DMS 273 treated with DMSO at 0.1 percent for 48 hours (cell line): ENCODE data around the gene ENTPD8.
"Not testable (repeated sequence)": the region's sequence is repeated elsewhere in the genome, so short reads cannot be mapped to it uniquely, and the experiment has no call there.

ENCODE experiments used
- DNase-seq: peaks from one replicate; lab custom pipeline; 2025; lab: John Stamatoyannopoulos, UW

ENTPD8 gene

GRCh38 chr9:137476856-137477255, 35.7 kb upstream of the ENTPD8 start:
- DNase-seq = no peak

DNA sequence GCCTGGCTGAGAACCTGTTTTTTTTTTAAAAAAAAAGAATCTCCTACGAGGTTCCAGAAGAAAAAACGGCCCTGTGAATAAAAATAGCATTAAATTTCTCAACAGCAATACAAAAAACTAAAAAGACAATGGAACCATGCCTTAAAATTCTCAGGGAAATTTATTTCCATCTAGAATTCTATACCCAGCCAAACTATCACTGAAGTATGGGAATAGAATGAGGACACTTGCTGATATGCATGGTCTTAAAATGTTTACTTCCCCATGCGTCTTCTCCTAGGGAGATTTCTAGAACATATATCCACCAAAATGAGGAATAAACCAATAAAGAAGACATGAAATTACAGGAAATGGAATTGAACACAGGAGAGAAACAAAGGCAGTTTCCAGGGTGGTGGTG, 34.5 kb upstream of the ENTPD8 start:
- no peak for DNase-seq

- DNase-seq = no peak
Observed at GRCh38 chr9:137474271-137474670, 33.1 kb upstream of the ENTPD8 start.

GRCh38 chr9:137470785-137471184, 29.6 kb upstream of the ENTPD8 start:
- DNase-seq = no peak

DNA sequence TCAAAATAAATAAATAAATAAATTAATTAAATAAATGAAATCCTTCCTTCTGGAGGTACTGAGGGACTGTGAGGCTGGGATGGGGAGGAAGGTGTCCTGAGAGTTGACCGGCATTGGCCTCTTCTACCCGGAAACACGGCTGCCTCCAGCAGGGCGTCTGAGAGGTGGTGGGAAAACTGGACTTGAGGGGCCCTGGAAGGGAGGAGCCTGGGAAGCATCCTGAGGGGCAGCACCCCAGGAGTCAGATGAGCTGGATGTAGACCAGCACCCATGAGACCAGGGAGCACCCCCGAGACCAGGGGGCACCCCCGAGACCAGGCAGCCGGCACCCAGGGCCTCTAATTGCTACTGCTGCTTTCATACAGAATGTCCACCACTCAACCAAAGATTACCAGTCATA, 26.7 kb upstream of the ENTPD8 start:
- DNase-seq = no peak

DNA sequence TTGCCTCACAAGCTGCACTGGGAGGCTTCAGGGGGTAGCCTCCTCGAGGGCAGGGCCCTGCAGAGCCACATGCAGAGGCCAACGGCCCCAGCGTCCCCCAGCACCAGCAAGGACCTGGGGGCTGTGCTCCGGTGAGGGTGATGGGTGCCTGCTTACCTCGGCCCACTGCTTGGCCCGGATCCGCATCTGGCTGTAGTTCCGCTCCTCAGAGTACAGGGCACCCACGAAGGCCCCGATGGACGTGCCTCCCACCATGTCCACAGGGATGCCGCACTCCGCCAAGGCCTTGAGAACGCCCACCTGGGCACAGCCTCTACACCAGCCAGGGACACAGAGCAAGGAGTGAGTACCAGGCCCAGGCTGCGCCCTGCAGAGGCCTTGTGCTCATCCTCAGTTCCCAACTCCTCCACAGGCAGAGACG, 26.0 kb upstream of the ENTPD8 start:
- DNase-seq = no peak

GRCh38 chr9:137466389-137467085, 25.4 kb upstream of the ENTPD8 start:
- DNase-seq = not testable (repeated sequence)

DNA sequence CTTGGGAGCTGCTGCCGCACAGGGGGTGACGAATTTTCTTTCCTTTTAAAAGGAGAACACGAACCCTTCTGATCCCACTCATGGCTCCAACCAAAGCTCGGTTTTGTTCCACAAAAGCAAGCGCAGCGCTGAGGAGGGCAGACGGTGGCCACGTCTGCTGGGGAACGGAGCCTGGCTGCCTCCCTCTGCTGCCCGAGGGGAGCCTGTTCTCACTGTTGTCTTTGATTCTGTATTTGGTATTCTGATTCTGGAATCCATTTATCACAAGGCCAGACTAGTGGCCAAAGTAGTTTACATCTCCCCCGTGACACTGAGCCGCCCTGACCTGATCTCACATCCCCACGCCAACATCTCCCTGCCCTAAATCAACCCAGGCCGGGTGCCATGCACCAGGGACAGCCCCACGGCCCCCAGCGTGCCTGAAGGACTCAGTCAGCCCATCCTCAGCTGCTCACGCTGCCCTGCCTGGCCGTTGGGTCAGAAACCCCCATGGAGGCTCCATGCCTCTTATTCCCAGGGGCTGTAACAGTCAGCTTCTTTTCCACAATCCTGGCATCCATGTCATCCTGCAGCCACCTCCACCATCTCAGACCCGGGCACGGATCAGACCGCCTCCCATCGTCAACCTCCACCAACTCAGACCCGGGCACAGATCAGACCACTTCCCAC, 24.7 kb upstream of the ENTPD8 start:
- DNase-seq = no peak

DNA sequence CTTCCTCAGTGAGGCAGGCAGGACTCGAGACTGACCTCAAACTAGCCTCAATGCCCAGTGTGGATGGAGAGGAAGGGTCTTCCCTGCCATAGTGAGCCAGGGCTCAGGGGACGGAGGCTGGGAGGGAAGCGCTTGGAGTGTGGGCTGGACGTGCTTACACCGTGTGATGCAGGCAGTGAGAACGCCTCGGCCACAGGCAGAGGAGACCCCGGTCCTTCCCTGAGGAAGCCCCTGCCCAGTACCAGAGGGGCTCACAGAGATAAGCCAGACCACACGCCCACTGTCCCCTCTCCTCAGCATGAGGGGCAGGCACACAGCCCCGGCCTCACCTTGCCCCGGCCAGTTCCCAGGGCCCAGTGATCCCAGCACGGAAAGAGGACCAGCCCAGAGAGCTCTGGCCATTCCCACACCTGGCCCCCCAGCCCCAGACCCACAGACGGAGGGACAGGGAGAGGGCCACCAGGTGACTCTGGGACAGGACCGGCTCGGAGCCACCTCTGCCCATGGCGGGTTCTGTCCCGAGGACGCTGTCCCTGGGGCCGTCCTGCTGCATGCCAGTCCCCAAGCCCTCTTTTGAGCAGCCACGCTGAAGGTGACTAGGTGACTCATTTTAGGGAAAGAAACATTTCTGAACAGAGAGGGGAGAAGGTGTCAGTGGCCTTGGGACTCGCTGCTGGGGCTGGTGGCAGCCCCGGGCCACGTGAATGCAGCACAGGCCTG, 24.0 kb upstream of the ENTPD8 start:
- DNase-seq = no peak

DNA sequence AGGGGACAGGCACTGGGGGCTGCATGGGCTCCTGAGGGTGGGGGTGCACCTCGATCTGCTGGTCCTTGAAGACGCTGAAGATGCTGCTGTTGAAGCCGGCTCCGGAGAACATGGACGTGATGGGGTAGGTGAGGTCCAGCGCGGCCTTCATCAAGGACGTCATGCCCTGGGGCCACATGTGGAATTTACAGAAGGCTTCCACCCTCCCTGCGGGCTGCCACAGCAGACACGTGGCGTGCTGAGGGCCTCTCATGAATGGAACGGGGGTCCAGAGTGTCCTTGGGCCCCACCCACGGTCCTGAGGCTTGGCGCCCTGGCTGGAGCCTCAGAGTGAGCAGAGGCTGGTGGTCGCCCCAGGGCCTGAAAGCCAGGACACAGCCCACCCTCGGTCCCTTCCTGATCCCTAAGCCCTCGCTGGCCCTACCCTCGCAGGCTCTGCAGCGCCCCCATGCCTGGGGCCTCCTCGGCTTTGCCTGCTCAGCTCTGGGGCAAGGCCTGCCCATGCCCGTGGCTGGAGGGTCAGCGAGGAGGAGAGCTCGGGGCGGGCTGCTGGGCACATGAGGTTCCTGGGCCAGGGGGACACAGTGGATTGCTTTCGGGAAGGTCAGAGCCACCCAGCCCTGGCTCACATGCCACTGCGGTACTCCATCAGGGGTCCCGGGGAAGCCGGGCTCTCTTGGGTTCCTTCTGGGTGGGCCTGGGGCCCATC, 23.3 kb upstream of the ENTPD8 start:
- DNase-seq = no peak

GRCh38 chr9:137463931-137464290, 22.8 kb upstream of the ENTPD8 start:
- DNase-seq = no peak

DNA sequence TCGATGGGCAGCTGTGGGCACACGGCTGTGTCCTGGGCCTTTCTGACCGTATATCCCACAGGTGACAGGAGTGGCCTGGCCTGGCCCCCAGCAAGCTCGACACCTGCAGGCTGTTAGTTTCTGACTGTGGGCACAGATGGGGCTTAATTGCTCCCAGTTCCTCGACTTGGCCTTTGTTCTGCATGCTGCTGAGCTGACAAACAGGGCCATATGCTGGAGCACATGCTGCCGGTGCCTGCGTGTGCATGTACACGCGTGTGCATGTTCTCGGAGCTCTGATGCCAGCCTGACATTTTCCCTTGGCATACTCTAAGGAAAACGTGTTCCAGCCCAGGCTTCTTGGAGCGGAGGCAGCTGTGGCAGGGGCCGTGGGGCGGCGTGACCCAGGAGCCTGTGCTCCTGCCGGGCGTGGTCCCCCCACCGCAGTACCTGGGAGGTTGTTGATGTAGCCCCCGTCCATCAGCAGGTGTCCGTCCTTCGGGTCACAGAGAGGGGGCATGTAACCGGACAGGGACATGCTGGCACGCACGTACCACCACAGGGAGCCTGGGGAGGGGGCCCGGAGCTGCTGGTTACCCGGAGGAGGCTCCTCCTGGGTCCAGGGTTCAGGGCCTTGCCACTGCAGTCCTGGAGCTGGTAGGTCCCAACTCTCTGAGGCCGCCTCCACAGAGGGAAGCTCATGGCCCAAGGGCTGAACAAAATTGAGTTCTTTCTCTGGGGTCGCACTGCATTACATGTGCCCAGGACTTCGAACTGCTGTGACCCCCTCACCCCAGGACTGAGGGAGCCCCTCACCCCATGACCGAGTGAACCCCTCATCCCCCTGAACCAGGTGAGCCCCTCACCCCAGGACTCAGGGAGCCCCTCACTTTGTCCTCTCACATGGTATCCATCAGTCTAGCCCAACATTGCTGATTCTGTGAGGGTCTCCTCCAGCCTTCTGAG, 22.1 kb upstream of the ENTPD8 start:
- peak; percentile 76 for DNase-seq

- no peak for DNase-seq
Observed at GRCh38 chr9:137462396-137462985, 21.3 kb upstream of the ENTPD8 start.

GRCh38 chr9:137461663-137462395, 20.7 kb upstream of the ENTPD8 start:
- no peak for DNase-seq

DNA sequence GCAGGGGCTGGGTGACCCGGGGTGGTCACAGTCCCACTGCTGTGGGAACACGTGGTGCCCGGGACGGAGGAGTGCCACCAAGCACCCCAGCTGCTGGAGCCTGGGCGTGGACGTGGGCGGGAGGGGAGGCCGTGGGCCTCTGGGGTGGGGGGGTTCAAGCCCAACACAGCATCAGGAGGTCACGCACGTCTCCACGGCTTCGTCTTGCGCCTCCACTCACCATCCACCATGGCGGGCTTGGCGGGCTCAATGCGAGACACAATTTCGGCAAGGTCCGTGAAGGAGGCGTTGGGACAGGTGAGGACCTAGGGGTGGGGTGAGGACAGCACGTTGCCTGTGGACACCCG, 20.1 kb upstream of the ENTPD8 start:
- DNase-seq = no peak

DNA sequence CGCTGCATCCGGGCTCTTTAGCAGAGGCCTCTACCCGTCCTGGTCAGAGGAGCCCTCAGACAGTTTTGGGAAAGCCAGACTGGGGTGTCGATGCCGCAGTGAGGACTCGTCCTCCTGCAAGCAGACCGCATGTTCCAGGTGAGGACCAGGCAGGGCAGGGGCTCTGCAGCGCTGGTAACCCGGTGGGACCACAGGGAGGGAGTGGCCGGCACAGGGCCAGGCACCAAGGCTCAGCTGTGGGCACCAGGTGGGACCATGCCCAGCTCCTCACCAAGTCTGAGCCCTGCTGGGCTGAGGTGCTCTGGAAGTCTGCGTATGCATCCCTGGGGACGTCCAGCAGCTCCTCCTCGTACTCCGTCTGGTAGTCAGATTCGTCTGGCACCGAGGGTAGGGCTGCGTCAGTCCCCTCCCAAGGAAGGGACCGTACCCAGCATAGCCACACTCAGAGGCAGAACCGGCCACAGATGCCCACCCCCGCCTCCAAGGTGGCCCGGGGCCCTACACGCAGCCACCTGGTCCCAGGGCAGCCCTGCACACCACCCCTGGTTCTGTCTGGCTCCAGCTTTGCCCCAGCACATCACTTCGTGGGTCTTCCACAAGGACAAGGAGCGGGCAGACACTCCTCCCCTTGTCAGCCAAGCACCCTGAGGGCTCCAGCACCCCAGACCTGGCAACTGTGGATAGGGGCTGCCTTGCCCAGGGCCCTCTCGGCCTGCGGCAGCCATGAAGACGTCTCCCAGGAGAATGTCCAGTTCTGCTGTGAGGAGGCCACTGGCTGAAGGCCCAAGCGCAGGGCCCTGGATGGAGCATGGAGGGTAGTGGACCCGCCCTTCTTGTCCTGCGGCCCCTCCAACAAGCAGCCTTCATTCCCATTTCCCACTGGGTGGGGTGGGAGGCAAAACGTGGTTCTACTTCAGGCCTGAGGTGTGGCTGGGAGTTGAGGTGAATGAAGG, 19.5 kb upstream of the ENTPD8 start:
- no peak for DNase-seq

- no peak for DNase-seq
Observed at GRCh38 chr9:137459601-137460362, 18.6 kb upstream of the ENTPD8 start.

GRCh38 chr9:137459152-137459600, 18.0 kb upstream of the ENTPD8 start, which contains the start of gene NSMF:
Gene NSMF (minus strand): TSS chr9:137459334. CDS start chr9:137459102, 232 bp downstream.
- peak; percentile 33 for DNase-seq
